ENCODE measurements around the gene IGF1. TPM values are rescaled to one million over a fixed set of nuclear protein-coding genes. Genes with fewer than 3 reads are reported as not detected.
"Not testable (repeated sequence)": the region's sequence is repeated elsewhere in the genome, so short reads cannot be mapped to it uniquely, and the experiment has no call there.

Gene IGF1
- total and polyA plus RNA-seq, 11 donors, result 1.9 to 30.3 (median 13.3) TPM

DNA sequence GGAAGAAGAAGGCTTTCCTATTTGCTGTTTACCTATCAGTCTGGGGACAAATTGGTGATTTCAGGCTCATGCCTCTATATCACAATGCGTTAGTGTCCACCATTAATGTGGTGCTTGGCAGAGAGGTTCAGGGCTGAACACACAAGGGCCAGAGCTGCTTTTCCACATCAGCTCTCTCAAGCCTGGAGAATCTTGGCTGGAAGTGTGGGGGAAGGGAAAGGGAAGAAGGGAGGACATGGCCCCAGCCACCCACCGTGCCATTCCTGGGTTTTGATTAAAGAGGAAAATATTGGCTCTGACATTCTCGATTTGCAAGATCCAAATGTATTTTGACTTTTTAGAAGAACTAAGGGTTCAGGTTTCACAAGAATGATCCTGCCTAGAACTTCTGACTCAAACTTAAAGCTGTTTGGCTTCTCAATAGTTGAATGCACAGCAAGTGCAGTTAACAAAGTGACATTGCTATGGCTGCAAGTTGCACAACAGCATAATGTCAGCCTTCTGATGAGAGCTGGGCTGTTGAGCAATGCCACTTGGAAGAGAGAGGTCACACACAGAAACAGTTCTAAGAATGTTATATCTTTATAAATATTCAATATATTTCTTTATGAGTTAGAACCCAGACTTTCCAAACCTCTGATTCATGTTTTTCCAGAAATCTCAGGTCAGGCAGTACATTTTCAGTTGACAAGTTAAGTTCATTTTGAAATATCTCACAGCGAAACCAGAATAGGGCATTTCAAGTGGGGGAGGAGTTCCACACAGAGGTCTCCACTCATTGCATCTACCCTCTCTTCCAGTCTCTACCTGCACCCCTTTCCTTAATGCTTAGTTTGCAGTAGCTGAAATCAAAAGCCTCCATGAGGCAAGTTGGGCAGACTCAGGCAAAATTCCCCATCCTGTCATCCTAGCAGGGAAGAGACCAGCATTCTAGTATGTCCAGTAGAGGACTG, 25.3 kb downstream of the IGF1 start:
- no peaks in the 10 kb centered on the region for H3K9me3 ChIP-seq
- H3K4me1 ChIP-seq, result peaks cover 0 to 8% (median 0%) of the 10 kb centered on the region in 12 donors
- H3K27me3 ChIP-seq, result peaks cover 0 to 6% (median 0%) of the 10 kb centered on the region in 9 donors
- TF ChIP-seq POLR2A (IDR thresholded peaks at IDR 0.05) (no peak), CTCF (IDR thresholded peaks at IDR 0.05) (no peak)
- no peak overlapping the region for H3K27ac ChIP-seq
- ATAC-seq (peak in 2 of 4 donors; percentile 60 to 78), DNase-seq (peak in 2 of 5 donors; percentile 37)
- no peak overlapping the region for H3K4me3 ChIP-seq
- intact Hi-C loops (cut with DNase I), result no loop called here
- H3K36me3 ChIP-seq, result no peaks in the 10 kb centered on the region
- 75 to 93% (median 85%) methylated on average over 4 of the region's 4 CpGs for WGBS, 4 donors

- WGBS, 4 donors, result 83 to 88% (median 86%) methylated on average over 2 of the region's 2 CpGs
- Histone ChIP-seq H3K27me3 (peaks cover 0 to 6% (median 0%) of the 10 kb centered on the region in 9 donors), H3K9me3 (no peaks in the 10 kb centered on the region), H3K4me3 (no peak overlapping the region), H3K36me3 (no peaks in the 10 kb centered on the region), H3K27ac (no peak overlapping the region), H3K4me1 (peaks cover 0 to 8% (median 0%) of the 10 kb centered on the region in 12 donors)
- TF ChIP-seq CTCF (IDR thresholded peaks at IDR 0.05) (no peak), POLR2A (IDR thresholded peaks at IDR 0.05) (no peak)
- DNase-seq (no peak), ATAC-seq (no peak)
- intact Hi-C loops (cut with DNase I), result no loop called here
Observed at GRCh38 chr12:102454330-102454729, 26.0 kb downstream of the IGF1 start.

GRCh38 chr12:102452605-102453004, 27.8 kb downstream of the IGF1 start:
- intact Hi-C loops (cut with DNase I), result no loop called here

DNA sequence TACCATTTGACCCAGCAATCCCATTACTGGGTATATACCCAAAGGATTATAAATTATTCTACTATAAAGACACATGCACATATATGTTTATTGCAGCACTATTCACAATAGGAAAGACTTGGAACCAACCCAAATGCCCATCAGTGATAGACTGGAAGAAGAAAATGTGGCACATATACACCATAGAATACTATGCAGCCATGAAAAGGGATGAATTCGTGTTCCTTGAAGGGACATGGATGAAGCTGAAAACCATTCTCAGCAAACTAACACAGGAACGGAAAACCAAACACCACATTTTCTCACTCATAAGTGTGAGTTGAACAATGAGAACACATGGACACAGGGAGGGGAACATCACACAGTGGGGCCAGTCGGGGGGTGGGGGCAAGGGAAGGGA, 31.3 kb downstream of the IGF1 start:
- 85 to 91% (median 85%) methylated on average over 3 of the region's 3 CpGs for WGBS, 4 donors
- peaks cover 0 to 10% (median 0%) of the 10 kb centered on the region in 12 donors for H3K9me3 ChIP-seq
- H3K27ac ChIP-seq; H3K27me3 ChIP-seq; H3K4me3 ChIP-seq; H3K36me3 ChIP-seq; H3K4me1 ChIP-seq; intact Hi-C loops (cut with DNase I); ATAC-seq; DNase-seq: not testable (repeated sequence)

More at GRCh38 chr12:102452605-102453004, 27.8 kb downstream of the IGF1 start:
- no peak overlapping the region for H3K27ac ChIP-seq
- H3K27me3 ChIP-seq, result peaks cover 0 to 6% (median 0%) of the 10 kb centered on the region in 9 donors
- DNase-seq (no peak), ATAC-seq (no peak)
- WGBS, 4 donors, result 61 to 76% (median 71%) methylated on average over 2 of the region's 2 CpGs
- peaks cover 0 to 5% (median 0%) of the 10 kb centered on the region in 12 donors for H3K9me3 ChIP-seq
- H3K4me3 ChIP-seq, result no peak overlapping the region
- H3K36me3 ChIP-seq, result no peaks in the 10 kb centered on the region
- TF ChIP-seq POLR2A (IDR thresholded peaks at IDR 0.05) (no peak), CTCF (IDR thresholded peaks at IDR 0.05) (no peak)
- H3K4me1 ChIP-seq, result peaks cover 0 to 8% (median 0%) of the 10 kb centered on the region in 12 donors

GRCh38 chr12:102447426-102447825, 32.9 kb downstream of the IGF1 start:
- intact Hi-C loops (cut with DNase I), result not testable (repeated sequence)

More at GRCh38 chr12:102447426-102447825, 32.9 kb downstream of the IGF1 start:
- ATAC-seq, H3K4me1 ChIP-seq, H3K36me3 ChIP-seq, H3K4me3 ChIP-seq, H3K27ac ChIP-seq, DNase-seq, H3K27me3 ChIP-seq: not testable (repeated sequence)
- 85 to 88% (median 85%) methylated on average over 3 of the region's 3 CpGs for WGBS, 4 donors
- H3K9me3 ChIP-seq, result peaks cover 0 to 10% (median 0%) of the 10 kb centered on the region in 12 donors
